NB4 (cell line): ENCODE measurements around the gene PLA2G7.

ENCODE experiments used
- CTCF ChIP-seq: IDR thresholded peaks from one replicate; pipeline ENCODE4 v1.5.1; 2012; ENCODE audit warnings: low read depth, low read length
- MAX ChIP-seq: IDR thresholded peaks from 2 replicates; pipeline ENCODE4 v1.6.1; 2011; ENCODE audit warnings: low read depth, low read length
- POLR2A ChIP-seq: IDR thresholded peaks from 2 replicates; pipeline ENCODE4 v1.6.1; 2011; ENCODE audit warnings: mild to moderate bottlenecking; ENCODE audit not compliant: insufficient read length; ENCODE audit errors: extremely low read depth

- TF ChIP-seq CTCF (no peak), POLR2A (no peak), MAX (no peak)
Observed at GRCh38 chr6:46690141-46690755, 44.9 kb downstream of the PLA2G7 start.
